Measurements from ENCODE around the gene PRKN.

GRCh38 chr6:162260027-162260426 lies 467.5 kb downstream of the PRKN start:
- TF ChIP-seq CTCF (IDR thresholded peaks at IDR 0.05) (no peak), POLR2A (IDR thresholded peaks at IDR 0.05) (no peak), EP300 (IDR thresholded peaks at IDR 0.05; ENCODE audit: low read depth) (no peak)
